K562 (cell line): ENCODE measurements around the gene HFE. TPM values are rescaled to one million over a fixed set of nuclear protein-coding genes. Genes with fewer than 3 reads are reported as not detected.
A peak's percentile ranks its signal among the peaks of the same experiment; 100 is the strongest.

Experiments
- ATF6 ChIP-seq: sonication (generic); formaldehyde crosslinking; IDR thresholded peaks from 2 replicates; pipeline ENCODE4 v1.4.0; 2020; ENCODE audit warnings: mild to moderate bottlenecking, missing genetic modification reagents
- E2F5 ChIP-seq: sonication (generic); formaldehyde crosslinking; IDR thresholded peaks from 2 replicates; pipeline ENCODE4 v1.8.0; 2022; ENCODE audit warnings: mild to moderate bottlenecking, missing genetic modification reagents
- MNT ChIP-seq, 2 experiments: fragments of 450-650 bp; conservative IDR thresholded peaks; 2 replicates each; pipeline ENCODE4 v1.6.1; 2017; ENCODE audit warnings: mild to moderate bottlenecking in 2 of 2, moderate library complexity in 2 of 2
- PBX2 ChIP-seq, 2 experiments: IDR thresholded peaks in 1 of 2; conservative IDR thresholded peaks in 1 of 2; 2 replicates each; pipeline ENCODE4 v1.6.1; 2016; ENCODE audit warnings: low read depth in 2 of 2, mild to moderate bottlenecking in 1 of 2, missing compliant biosample characterization in 1 of 2, missing genetic modification characterization in 1 of 2, moderate library complexity in 1 of 2
- ZNF407 ChIP-seq: fragments of 450-650 bp; IDR thresholded peaks from 2 replicates; pipeline ENCODE4 v1.6.1; 2016; ENCODE audit warnings: low read depth
- ZNF696 ChIP-seq: fragments of 250-450 bp; sonication (Bioruptor Pico); conservative IDR thresholded peaks from 2 replicates; pipeline ENCODE4 v1.4.0; 2020; ENCODE audit warnings: mild to moderate bottlenecking, moderate library complexity
- ZNF77 ChIP-seq: fragments of 250-450 bp; sonication (Bioruptor Pico); IDR thresholded peaks from 2 replicates; pipeline ENCODE4 v1.5.0; 2020
- polyA plus RNA-seq, 8 experiments: library from polyadenylated mRNA; depleted of rRNA in 4 of 8; stranded (reverse) in 5 of 8; unstranded in 3 of 8; fragments of >200 nt; fragmentation: Nextera tagmentation in 2 of 8; fragmentation: Illumina TruSeq in 1 of 8; extraction: Ambion mirVana in 2 of 8; extraction: Trizol in 1 of 8; gene quantifications; 2 replicates each; pipeline versions ENCODE4 v1.2.1 to v1.2.3, GENCODE V29; 2011 to 2014; ENCODE audit warnings: inconsistent platforms in 1 of 8, missing spikeins in 1 of 8
- total RNA-seq, 7 experiments: library from RNA; depleted of rRNA in 6 of 7; stranded (reverse); fragments of >200 nt in 6 of 7; fragmentation: Illumina TruSeq in 2 of 7; extraction: Trizol in 2 of 7; gene quantifications; 2 replicates each; pipeline versions ENCODE4 v1.2.1 to v1.2.3, GENCODE V29; 2011 to 2021; ENCODE audit warnings: low replicate concordance in 1 of 7

HFE gene
- total and polyA plus RNA-seq, 9 of the 15 experiments (the other 6 are each of a cell fraction or from before 2014, with no cell fraction given), result 0.14 to 1.2 (median 0.76) TPM

GRCh38 chr6:26054781-26055718, 32.2 kb upstream of the HFE start (continued):
- TF ChIP-seq ZNF407 (no peak), PBX2 (CRISPR knock-in tag; IDR thresholded peaks at IDR 0.05; ENCODE audit: low read depth) (no peak), PBX2 (tag; conservative IDR thresholded peaks at IDR 0.05; ENCODE audit: low read depth) (0 out of 2 replicates have a peak, but pooled peaks have one; percentile 31), MNT (conservative IDR thresholded peaks at IDR 0.05) (peak; percentile 11 to 29; a peak in 1 of 4 replicates), ZNF696 (CRISPR knock-in tag) (peak; percentile 85), ZNF77 (CRISPR knock-in tag) (0 out of 2 replicates have a peak, but pooled peaks have one; percentile 35), E2F5 (CRISPR knock-in tag) (no peak; the same call in 1 of the 2 replicates), ATF6 (CRISPR knock-in tag) (peak; percentile 21; the same call in 1 of the 2 replicates)
